Gastrocnemius medialis (tissue), 4 donors: ENCODE data around the gene CEACAM1. TPM values are rescaled to one million over a fixed set of nuclear protein-coding genes. Genes with fewer than 3 reads are reported as not detected.

ENCODE experiments used
- ATAC-seq, 2 donors: fragments of 150-250 bp; one replicate each; pipeline ENCODE4 v1.9.1; 2016
- DNase-seq, 2 donors: peaks; one replicate each; pipeline ENCODE4 v3.0.0-alpha.2; 2019
- H3K27ac ChIP-seq, 4 donors: fragments of 200-600 bp; sonication (generic); 1 replicate in 1 of 4; 2 replicates in 3 of 4; pipeline ENCODE4 v1.5.1; 2016 to 2018; ENCODE audit warnings: mild to moderate bottlenecking in 2 of 4, moderate library complexity in 1 of 4
- H3K27me3 ChIP-seq, 3 donors: fragments of 200-600 bp; sonication (generic) in 2 of 3; 1 replicate in 1 of 3; 2 replicates in 2 of 3; pipeline versions ENCODE4 v1.5.1 to v1.6.0; 2016 to 2019; ENCODE audit warnings: mild to moderate bottlenecking in 1 of 3, moderate library complexity in 1 of 3
- H3K36me3 ChIP-seq, 2 donors: fragments of 200-600 bp; sonication (generic) in 1 of 2; one replicate each; pipeline ENCODE4 v1.5.1; 2017 to 2018
- H3K4me1 ChIP-seq, 2 donors: fragments of 200-600 bp; sonication (generic) in 1 of 2; one replicate each; pipeline ENCODE4 v1.5.1; 2016 to 2017; ENCODE audit warnings: mild to moderate bottlenecking in 2 of 2
- H3K4me3 ChIP-seq, 4 donors: fragments of 200-600 bp; sonication (generic) in 3 of 4; 1 replicate in 1 of 4; 2 replicates in 3 of 4; pipeline ENCODE4 v1.5.1; 2016 to 2019; ENCODE audit warnings: mild to moderate bottlenecking in 2 of 4
- H3K9me3 ChIP-seq, 3 donors: fragments of 200-600 bp; sonication (generic) in 2 of 3; 1 replicate in 1 of 3; 2 replicates in 2 of 3; pipeline ENCODE4 v1.5.1; 2016 to 2019
- POLR2A ChIP-seq, 2 donors: fragments of 450-650 bp; IDR thresholded peaks; one replicate each; pipeline ENCODE4 v1.6.1; 2017; ENCODE audit warnings: antibody characterized with exemption in 2 of 2, mild to moderate bottlenecking in 2 of 2, moderate library complexity in 2 of 2
- in situ Hi-C, 4 donors: fragments of 200-750 bp; cut with MboI; loops; one replicate each; pipeline versions ENCODE4 v1.15.0 to v1.8.0; 2017; ENCODE audit warnings: low sequenced_read_pairs in 4 of 4
- intact Hi-C: fragments of 100-400 bp; cut with DNase I; formaldehyde crosslinking; loops from one replicate; pipeline ENCODE4 v1.15.1; 2023; ENCODE audit warnings: low total_unique reads
- total RNA-seq, 4 donors: library from RNA; depleted of rRNA; stranded (reverse); fragments of >200 nt; gene quantifications; one replicate each; pipeline versions ENCODE4 v1.1.0 to v1.2.3, GENCODE V29; 2016
- TF ChIP-seq, protein P1 (sequence below), 5 experiments: fragments of 450-650 bp in 3 of 5; fragments of 200-600 bp in 2 of 5; sonication (generic) in 2 of 5; IDR thresholded peaks in 4 of 5; conservative IDR thresholded peaks in 1 of 5; 1 replicate in 4 of 5; 2 replicates in 1 of 5; pipeline ENCODE4 v1.5.1; 2016 to 2019; ENCODE audit warnings: antibody characterized with exemption in 5 of 5, mild to moderate bottlenecking in 3 of 5, moderate library complexity in 3 of 5

The CEACAM1 gene
- total RNA-seq, 4 donors from 2014 or later, result 0.36 to 2.0 (median 0.53) TPM

DNA sequence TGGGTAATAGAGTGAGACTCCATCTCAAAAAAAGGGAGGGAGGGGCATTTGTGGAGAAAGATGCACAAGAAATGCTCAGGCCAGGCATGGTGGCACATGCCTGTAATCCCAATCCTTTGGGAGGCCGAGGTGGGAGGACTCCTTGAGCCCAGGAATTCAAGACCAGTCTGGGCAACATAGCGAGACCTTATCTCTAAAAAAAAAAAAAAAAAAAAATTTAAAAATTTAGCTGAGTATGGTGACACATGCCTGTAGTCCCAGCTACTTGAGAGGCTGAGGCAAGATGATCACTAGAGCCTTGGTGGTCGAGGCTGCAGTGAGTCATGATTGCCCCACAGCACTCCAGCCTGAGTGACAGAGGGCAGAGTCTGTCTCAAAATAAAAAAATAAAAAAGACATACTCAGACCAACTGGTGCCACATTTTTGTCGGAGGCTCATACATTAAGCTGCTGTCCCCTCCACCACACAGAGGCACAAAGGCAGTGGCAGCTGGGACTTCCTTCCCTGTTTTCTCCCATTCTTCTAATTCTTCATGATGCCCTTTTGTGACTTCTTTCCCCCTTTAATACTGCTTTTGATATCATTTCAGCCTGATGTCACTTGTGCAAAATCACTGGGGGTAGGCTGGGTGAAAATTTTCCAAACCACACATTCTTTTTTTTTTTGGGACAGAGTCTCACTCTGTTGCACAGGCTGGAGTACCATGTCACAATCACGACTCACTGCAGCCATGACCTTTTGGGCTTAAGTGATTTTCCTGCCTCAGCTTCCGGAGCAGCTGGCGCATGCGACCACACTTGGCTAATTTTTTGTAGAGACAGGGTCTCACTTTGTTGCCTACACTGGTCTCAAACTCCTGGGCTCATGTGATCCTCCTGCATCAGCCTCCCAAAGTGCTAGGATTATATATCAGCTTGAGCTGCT, 58.7 kb downstream of the CEACAM1 start:
- H3K4me3 ChIP-seq, result no peak overlapping the region
- no peaks in the 10 kb centered on the region for H3K36me3 ChIP-seq
- in situ Hi-C loops, result no loop called here
- no peak for DNase-seq
- TF ChIP-seq, protein P1, sequence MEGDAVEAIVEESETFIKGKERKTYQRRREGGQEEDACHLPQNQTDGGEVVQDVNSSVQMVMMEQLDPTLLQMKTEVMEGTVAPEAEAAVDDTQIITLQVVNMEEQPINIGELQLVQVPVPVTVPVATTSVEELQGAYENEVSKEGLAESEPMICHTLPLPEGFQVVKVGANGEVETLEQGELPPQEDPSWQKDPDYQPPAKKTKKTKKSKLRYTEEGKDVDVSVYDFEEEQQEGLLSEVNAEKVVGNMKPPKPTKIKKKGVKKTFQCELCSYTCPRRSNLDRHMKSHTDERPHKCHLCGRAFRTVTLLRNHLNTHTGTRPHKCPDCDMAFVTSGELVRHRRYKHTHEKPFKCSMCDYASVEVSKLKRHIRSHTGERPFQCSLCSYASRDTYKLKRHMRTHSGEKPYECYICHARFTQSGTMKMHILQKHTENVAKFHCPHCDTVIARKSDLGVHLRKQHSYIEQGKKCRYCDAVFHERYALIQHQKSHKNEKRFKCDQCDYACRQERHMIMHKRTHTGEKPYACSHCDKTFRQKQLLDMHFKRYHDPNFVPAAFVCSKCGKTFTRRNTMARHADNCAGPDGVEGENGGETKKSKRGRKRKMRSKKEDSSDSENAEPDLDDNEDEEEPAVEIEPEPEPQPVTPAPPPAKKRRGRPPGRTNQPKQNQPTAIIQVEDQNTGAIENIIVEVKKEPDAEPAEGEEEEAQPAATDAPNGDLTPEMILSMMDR (IDR thresholded peaks at IDR 0.05 in 4 of 5, conservative IDR thresholded peaks at IDR 0.05 in 1 of 5), result no peak
- no peak for TF ChIP-seq POLR2A (IDR thresholded peaks at IDR 0.05)
- no peak for ATAC-seq
- intact Hi-C loops, result no loop called here
- H3K4me1 ChIP-seq, result no peaks in the 10 kb centered on the region
- no peaks in the 10 kb centered on the region for H3K9me3 ChIP-seq
- peaks cover 0 to 4% (median 0%) of the 10 kb centered on the region in 3 donors for H3K27me3 ChIP-seq
- no peak overlapping the region for H3K27ac ChIP-seq

DNA sequence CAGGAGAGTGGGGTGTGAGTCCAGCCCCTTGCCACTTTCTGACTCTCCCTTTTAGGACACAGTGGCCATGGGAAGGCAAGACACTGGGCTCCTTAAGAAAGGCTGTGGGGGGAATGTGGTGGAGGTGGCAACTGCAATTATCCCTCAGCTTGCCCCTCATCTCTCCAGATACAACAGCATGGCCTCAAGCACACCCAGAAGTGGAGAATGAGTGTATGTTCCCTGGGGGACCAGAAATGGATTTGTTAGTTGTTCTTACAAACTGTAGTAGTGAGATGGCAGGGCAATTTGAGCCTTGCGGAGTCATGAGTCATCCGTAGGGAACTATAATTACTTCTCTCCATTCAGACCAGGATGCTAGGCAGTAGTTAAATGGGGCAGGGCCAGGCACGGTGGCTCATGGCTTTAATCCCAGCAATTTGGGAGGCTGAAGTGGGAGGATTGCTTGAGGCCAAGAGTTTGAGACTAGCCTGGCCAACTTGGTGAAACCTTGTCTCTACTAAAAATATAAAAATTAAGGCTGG, 59.9 kb downstream of the CEACAM1 start:
- intact Hi-C loops (no loop called here), in situ Hi-C loops (no loop called here)
- Histone ChIP-seq H3K9me3 (no peaks in the 10 kb centered on the region), H3K27me3 (peaks cover 0 to 4% (median 0%) of the 10 kb centered on the region in 3 donors), H3K36me3 (no peaks in the 10 kb centered on the region), H3K27ac (no peak overlapping the region), H3K4me3 (no peak overlapping the region), H3K4me1 (no peaks in the 10 kb centered on the region)
- no peak for TF ChIP-seq POLR2A (IDR thresholded peaks at IDR 0.05)
- TF ChIP-seq, protein P1 (IDR thresholded peaks at IDR 0.05 in 4 of 5, conservative IDR thresholded peaks at IDR 0.05 in 1 of 5), result no peak
- no peak for DNase-seq
- no peak for ATAC-seq

DNA sequence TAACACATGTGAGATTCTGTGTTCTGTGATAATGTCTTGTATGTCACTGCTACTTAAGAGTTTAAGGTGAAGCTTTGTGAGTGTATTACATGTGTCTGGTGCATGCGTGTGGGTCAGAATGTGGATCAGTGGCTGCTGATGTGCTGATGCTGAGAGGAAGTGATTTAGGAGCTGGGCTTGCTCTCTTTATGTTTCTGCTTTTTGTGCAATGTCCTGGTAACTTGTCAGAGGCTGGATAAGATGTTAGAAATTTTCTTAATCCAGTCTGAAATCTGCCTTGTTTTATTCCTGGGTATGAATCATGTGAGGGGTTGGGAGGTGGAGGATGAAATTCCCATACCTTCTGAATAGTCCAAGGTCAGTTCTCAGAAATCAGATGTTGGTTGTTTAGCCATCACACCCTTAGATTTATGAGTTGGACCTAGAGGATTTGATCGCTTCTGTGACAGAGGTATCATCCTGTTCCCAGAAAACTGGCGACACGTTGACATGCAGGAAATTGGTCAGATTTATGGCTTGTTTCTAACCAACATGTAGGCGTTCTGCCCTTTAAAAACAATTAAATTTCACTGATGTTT, 61.0 kb downstream of the CEACAM1 start:
- H3K36me3 ChIP-seq, result no peaks in the 10 kb centered on the region
- no peak overlapping the region for H3K4me3 ChIP-seq
- no peaks in the 10 kb centered on the region for H3K4me1 ChIP-seq
- intact Hi-C loops, result no loop called here
- in situ Hi-C loops, result no loop called here
- H3K9me3 ChIP-seq, result no peaks in the 10 kb centered on the region
- no peak overlapping the region for H3K27ac ChIP-seq
- no peak for DNase-seq
- no peak for ATAC-seq
- TF ChIP-seq, protein P1 (IDR thresholded peaks at IDR 0.05 in 4 of 5, conservative IDR thresholded peaks at IDR 0.05 in 1 of 5), result no peak
- TF ChIP-seq POLR2A (IDR thresholded peaks at IDR 0.05), result no peak
- H3K27me3 ChIP-seq, result no peaks in the 10 kb centered on the region

DNA sequence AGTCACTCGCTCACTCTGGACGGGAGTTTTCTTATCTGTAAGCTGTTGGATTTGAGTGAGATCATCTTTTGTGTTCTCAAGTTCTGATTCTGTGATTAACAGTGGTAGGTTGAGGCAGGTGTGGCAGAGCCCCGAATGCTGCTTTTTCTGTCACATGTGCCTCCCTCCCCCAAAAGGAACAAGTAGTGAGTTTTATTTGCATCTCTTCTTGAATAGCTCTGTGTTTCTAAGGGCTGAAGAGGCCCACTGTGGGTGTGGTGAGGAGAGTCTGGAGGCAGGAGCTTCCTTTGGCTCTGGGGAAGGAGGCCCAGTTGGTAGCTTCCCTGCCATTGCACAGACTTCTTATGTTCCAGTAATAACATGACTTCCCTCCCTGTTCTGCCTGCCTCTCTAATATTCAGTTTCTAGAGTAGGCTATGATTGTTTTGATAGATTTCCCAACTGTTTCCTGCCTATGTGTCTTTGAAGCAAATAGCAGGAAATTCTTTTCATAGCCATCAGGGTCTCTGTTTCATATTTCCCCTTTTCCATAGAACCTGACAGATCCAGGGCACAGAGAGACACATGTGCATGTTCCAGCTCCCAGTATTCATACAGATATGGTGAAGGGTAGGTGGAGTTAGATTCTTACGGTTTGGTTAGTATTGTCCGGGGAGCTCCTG, 61.6 kb downstream of the CEACAM1 start:
- no peaks in the 10 kb centered on the region for H3K4me1 ChIP-seq
- DNase-seq, result no peak
- H3K36me3 ChIP-seq, result no peaks in the 10 kb centered on the region
- intact Hi-C loops, result no loop called here
- no peak for TF ChIP-seq POLR2A (IDR thresholded peaks at IDR 0.05)
- TF ChIP-seq, protein P1 (IDR thresholded peaks at IDR 0.05 in 4 of 5, conservative IDR thresholded peaks at IDR 0.05 in 1 of 5), result no peak
- no peak for ATAC-seq
- H3K27me3 ChIP-seq, result no peaks in the 10 kb centered on the region
- no peak overlapping the region for H3K4me3 ChIP-seq
- H3K27ac ChIP-seq, result peak overlapping the region in 1 of 4 donors; percentile 25
- no peaks in the 10 kb centered on the region for H3K9me3 ChIP-seq
- in situ Hi-C loops, result no loop called here
